Jurkat, Clone E6-1 (cell line): Measurements from ENCODE around the gene HERPUD1.
"Not testable (repeated sequence)": the region's sequence is repeated elsewhere in the genome, so short reads cannot be mapped to it uniquely, and the experiment has no call there.

ENCODE experiments used
- DNase-seq: peaks from one replicate; pipeline ENCODE4 v3.0.0-alpha.2; 2011; ENCODE audit warnings: low read depth, low spot score
- H3K4me3 ChIP-seq: 2 replicates; pipeline ENCODE4 v1.5.1; 2011; ENCODE audit warnings: mild to moderate bottlenecking, low read length, control low read depth, moderate library complexity

Gene HERPUD1

DNA sequence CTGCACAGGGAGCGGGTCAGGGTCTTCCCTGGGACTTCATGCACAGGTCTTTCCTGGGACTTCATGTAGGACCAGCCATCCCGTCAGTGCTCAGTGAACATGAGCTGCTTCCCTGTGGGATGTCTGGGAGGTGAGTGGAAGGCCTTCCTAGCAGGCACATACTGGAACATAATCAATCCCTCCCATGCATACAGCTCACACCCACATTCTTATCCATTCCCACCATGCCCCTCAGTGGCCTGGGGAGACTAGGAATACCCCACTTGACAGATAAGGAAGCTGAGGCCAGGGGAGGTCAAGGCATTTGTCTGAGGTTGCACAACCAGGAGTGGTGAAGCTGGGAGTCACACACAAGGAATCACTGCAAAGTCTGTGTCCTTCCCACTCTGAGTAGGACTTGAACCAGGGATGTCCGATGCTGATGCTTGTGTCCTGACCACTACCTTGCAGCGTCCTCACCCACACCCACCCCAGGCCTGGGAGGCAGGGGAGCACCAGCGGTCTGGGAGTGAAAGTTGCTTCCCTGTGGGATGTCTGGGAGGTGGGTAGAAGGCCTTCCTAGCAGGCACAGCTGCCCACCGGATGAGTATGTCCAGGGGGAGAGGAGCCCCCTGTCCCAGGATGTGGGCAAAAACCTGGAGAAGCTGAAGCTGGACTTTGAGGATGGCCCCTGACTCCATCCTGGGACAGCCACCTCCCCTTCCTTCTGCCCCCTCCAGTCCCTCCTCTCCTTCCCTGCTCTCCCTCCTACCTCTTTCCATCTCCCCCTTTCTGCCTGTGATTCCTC, 56.4 kb downstream of the HERPUD1 start:
- DNase-seq: no peak
- no peak overlapping the region for H3K4me3 ChIP-seq

- peak; percentile 74 for DNase-seq
- H3K4me3 ChIP-seq: peak within 1 kb of the TSS; percentile 75
Measured at GRCh38 chr16:56988948-56989945, 57.3 kb downstream of the HERPUD1 start, which contains the start of gene NLRC5. NLRC5 (plus strand) TSS chr16:56989557; CDS start chr16:57020713, 31,156 bp downstream.

DNA sequence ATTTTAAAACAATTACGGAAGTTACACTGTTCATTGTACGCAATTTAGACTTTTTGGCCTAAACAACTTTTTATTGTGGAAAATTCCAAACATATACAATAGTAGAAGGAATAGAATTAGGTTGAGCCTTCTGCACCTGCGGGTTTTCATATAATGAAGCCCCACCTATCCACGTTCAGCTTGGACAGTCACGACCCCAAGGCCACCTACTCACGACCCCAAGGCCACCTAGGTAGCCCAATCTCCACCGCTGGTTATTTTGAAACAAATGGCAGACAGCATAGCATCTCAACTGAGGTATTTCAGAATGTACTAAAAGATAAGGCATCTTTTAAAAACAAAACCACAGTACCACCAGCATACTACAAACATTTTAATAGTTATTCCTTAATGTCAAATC, 58.0 kb downstream of the HERPUD1 start:
- no peak for DNase-seq
- peak overlapping the region; percentile 75 for H3K4me3 ChIP-seq

- no peak overlapping the region for H3K4me3 ChIP-seq
Measured at GRCh38 chr16:56990407-56991286, 58.7 kb downstream of the HERPUD1 start.

DNA sequence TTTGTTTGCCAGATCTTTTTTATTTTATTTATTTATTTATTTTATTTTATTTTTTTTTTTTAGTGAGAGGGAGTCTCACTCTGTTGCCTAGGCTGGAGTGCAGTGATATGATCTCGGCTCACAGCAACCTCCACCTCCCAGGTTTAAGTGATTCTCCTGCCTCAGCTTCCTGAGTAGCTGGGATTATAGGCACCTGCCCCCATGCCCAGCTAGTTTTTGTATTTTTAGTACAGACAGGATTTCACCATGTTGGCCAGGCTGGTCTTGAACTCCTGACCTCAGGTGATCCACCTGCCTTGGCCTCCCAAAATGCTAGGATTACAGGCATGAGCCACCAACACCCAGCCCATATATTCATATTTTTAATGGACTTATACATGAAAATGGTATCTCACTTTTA, 60.5 kb downstream of the HERPUD1 start:
- not testable (repeated sequence) for H3K4me3 ChIP-seq, DNase-seq

More at GRCh38 chr16:56990407-56991286, 58.7 kb downstream of the HERPUD1 start:
- no peak for DNase-seq

DNA sequence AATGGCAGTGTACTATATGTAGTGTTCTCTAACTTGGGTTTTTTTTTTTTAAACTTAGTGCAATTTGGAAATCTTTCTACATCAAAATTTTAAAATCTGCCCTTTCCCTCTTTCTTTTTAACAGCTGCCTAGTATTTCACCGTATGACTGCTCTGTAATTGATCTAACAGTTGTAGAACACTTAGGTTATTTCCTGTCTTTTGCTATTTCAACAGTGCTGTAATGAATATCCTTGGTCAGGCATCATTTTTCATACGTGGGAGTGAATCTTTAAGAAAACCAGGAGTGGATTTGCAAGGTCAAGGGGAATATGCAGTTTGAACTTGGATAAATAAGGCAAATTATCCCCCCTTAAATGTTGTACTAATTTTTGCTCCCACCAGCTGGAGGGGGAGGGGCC, 61.3 kb downstream of the HERPUD1 start:
- no peak for DNase-seq
- H3K4me3 ChIP-seq: no peak overlapping the region

- no peak for DNase-seq
Measured at GRCh38 chr16:56994311-56994710, 62.4 kb downstream of the HERPUD1 start.

More at GRCh38 chr16:56994311-56994710, 62.4 kb downstream of the HERPUD1 start:
- no peak overlapping the region for H3K4me3 ChIP-seq
